Heart right ventricle (tissue), 16 donors: ENCODE results near the gene DYNC1I1. TPM values are rescaled to one million over a fixed set of nuclear protein-coding genes. Genes with fewer than 3 reads are reported as not detected.

Experiments
- ATAC-seq, 8 donors: fragments of 200-7000 bp; cut with Tn5 transposase; one replicate each; pipeline ENCODE4 v1.9.1; 2020; ENCODE audit warnings: mild to moderate bottlenecking in 8 of 8, moderate library complexity in 8 of 8, moderate number of reproducible peaks in 1 of 8
- DNase-seq, 2 donors: peaks; one replicate each; pipeline ENCODE4 v3.0.0-alpha.2; 2020
- H3K27ac ChIP-seq, 10 donors: fragments of 200-600 bp; sonication (generic) in 2 of 10; one replicate each; pipeline versions ENCODE4 v1.5.0 to v1.8.0; 2020 to 2022; ENCODE audit warnings: mild to moderate bottlenecking in 3 of 10
- H3K27me3 ChIP-seq, 7 donors: fragments of 200-600 bp; one replicate each; pipeline ENCODE4 v1.8.0; 2021 to 2022; ENCODE audit warnings: mild to moderate bottlenecking in 2 of 7
- H3K36me3 ChIP-seq, 9 donors: fragments of 200-600 bp; sonication (generic) in 1 of 9; one replicate each; pipeline versions ENCODE4 v1.5.0 to v1.8.0; 2020 to 2022; ENCODE audit warnings: mild to moderate bottlenecking in 2 of 9
- H3K4me1 ChIP-seq, 9 donors: fragments of 200-600 bp; sonication (generic) in 1 of 9; one replicate each; pipeline versions ENCODE4 v1.5.0 to v1.8.0; 2020 to 2022; ENCODE audit warnings: mild to moderate bottlenecking in 4 of 9
- H3K4me3 ChIP-seq, 10 donors: fragments of 200-600 bp; sonication (generic) in 2 of 10; one replicate each; pipeline versions ENCODE4 v1.5.0 to v1.8.0; 2020 to 2022; ENCODE audit warnings: mild to moderate bottlenecking in 7 of 10, moderate library complexity in 2 of 10
- H3K9me3 ChIP-seq, 11 donors: fragments of 200-600 bp in 10 of 11; sonication (generic) in 2 of 11; one replicate each; pipeline versions ENCODE4 v1.5.0 to v1.8.0; 2013 to 2022; ENCODE audit warnings: mild to moderate bottlenecking in 2 of 11, control low read depth in 1 of 11, moderate library complexity in 1 of 11
- CTCF ChIP-seq, 9 donors: fragments of 200-600 bp; sonication (generic) in 2 of 9; IDR thresholded peaks; one replicate each; pipeline versions ENCODE4 v1.5.0 to v1.8.0; 2021 to 2022; ENCODE audit warnings: antibody characterized with exemption in 9 of 9, mild to moderate bottlenecking in 5 of 9, moderate library complexity in 1 of 9
- WGBS, 2 donors: extraction: QIAGEN DNeasy Blood & Tissue Kit; methylation state at CpG; one replicate each; pipeline ENCODE4 v1.1.7; 2013; ENCODE audit warnings: inconsistent platforms in 1 of 2; 5-methylcytosine and 5-hydroxymethylcytosine counted together
- intact Hi-C, 10 donors: fragments of 100-400 bp; cut with DNase I; formaldehyde crosslinking; loops; one replicate each; pipeline versions ENCODE4 v1.11.1 to v1.14.2; 2022
- polyA plus RNA-seq, 2 donors: library from polyadenylated mRNA; stranded (reverse); fragments of 200-250 nt; gene quantifications; one replicate each; pipeline ENCODE4 v1.2.3, GENCODE V29; 2013
- total RNA-seq, 10 donors: library from RNA; stranded (reverse); fragmentation: NEBNext Ultra II Directional in 3 of 10; extraction: Animal tissue kit (Norgen Biotek cat#: 25700) in 3 of 10; gene quantifications; one replicate each; pipeline versions ENCODE4 v1.2.1 to v1.2.4, GENCODE V29; 2021 to 2023
- donor health status: Arrhythmogenic right ventricular cardiomyopathy.
- donor health status: ischemic (EF 13 %, LVEDD 7.1; RV severe dilation, severe dysfunction).
- donor health status: healthy with polysubstance abuse.
- donor health status: DM: no; HTN: yes; CAD: no.
- donor health status: DM: no; HTN: no; CAD: no.
- donor health status: ischemic (EF 25% LVEDD 6.9; RV normal size, moderate dysfunction).
- donor health status: ischemic (EF 25% LVEDD 5.7; RV mildly dilated, moderate dysfunction).
- donor health status: healthy.
- donor health status: DM: yes; HTN: yes; CAD: no.
- donor health status: Ischemic cardiomyopathy.
- donor health status: ischemic (EF 35%, LVEDD 5.7; RV mildly dilated, moderate dysfunction).
- donor health status: nonischemic (EF 11% LVEDD 7.7; RV severe dilation, severe dysfunction).
- donor health status: DM: yes; HTN: yes; CAD: no.
- donor health status: PGD.
- donor health status: ischemic (EF 29% LVEDD 5.4; RV normal size, mild dysfunction).
- donor health status: nonischemic (EF 23%, LVEDD 6.1; RV moderate dilation, normal function).

Gene DYNC1I1
- total and polyA plus RNA-seq, 12 donors = 6.4 to 43.4 (median 35.6) TPM

- H3K36me3 ChIP-seq = no peaks in the 10 kb centered on the region
- DNase-seq (no peak), ATAC-seq (no peak)
- no peak for TF ChIP-seq CTCF (IDR thresholded peaks at IDR 0.05)
- no peaks in the 10 kb centered on the region for H3K27me3 ChIP-seq
- no peak overlapping the region for H3K27ac ChIP-seq
- no peak overlapping the region for H3K4me3 ChIP-seq
- H3K9me3 ChIP-seq = no peaks in the 10 kb centered on the region
- intact Hi-C loops = no loop called here
- H3K4me1 ChIP-seq = no peaks in the 10 kb centered on the region
Observed at GRCh38 chr7:95749515-95749914, 22.8 kb upstream of the DYNC1I1 start.

GRCh38 chr7:95753440-95753839 lies 18.9 kb upstream of the DYNC1I1 start:
- Histone ChIP-seq H3K9me3 (peaks cover 0 to 4% (median 0%) of the 10 kb centered on the region in 11 donors), H3K27me3 (peaks cover 0 to 10% (median 0%) of the 10 kb centered on the region in 7 donors), H3K27ac (no peak overlapping the region), H3K4me1 (no peaks in the 10 kb centered on the region), H3K4me3 (no peak overlapping the region), H3K36me3 (no peaks in the 10 kb centered on the region)
- DNase-seq = no peak
- no peak for TF ChIP-seq CTCF (IDR thresholded peaks at IDR 0.05)
- intact Hi-C loops = no loop called here
- ATAC-seq = no peak

- whole genome bisulfite sequencing, 2 donors = 80 to 88% methylated on average over 6 of the region's 6 CpGs
- H3K36me3 ChIP-seq = no peaks in the 10 kb centered on the region
- DNase-seq (no peak), ATAC-seq (no peak)
- peaks cover 0 to 10% (median 0%) of the 10 kb centered on the region in 7 donors for H3K27me3 ChIP-seq
- intact Hi-C loops = no loop called here
- H3K27ac ChIP-seq = no peak overlapping the region
- TF ChIP-seq CTCF (IDR thresholded peaks at IDR 0.05) = no peak
- peaks cover 0 to 4% (median 0%) of the 10 kb centered on the region in 11 donors for H3K9me3 ChIP-seq
- no peak overlapping the region for H3K4me3 ChIP-seq
- H3K4me1 ChIP-seq = no peaks in the 10 kb centered on the region
Observed at GRCh38 chr7:95755277-95755934, 16.9 kb upstream of the DYNC1I1 start.

- H3K27me3 ChIP-seq = peaks cover 0 to 10% (median 0%) of the 10 kb centered on the region in 7 donors
- H3K4me1 ChIP-seq = no peaks in the 10 kb centered on the region
- TF ChIP-seq CTCF (IDR thresholded peaks at IDR 0.05) = no peak
- 68 to 69% methylated on average over 3 of the region's 3 CpGs for WGBS, 2 donors
- DNase-seq (no peak), ATAC-seq (no peak)
- intact Hi-C loops = no loop called here
- no peak overlapping the region for H3K4me3 ChIP-seq
- H3K36me3 ChIP-seq = no peaks in the 10 kb centered on the region
- H3K9me3 ChIP-seq = peaks cover 0 to 4% (median 0%) of the 10 kb centered on the region in 11 donors
- no peak overlapping the region for H3K27ac ChIP-seq
Observed at GRCh38 chr7:95758187-95758586, 14.2 kb upstream of the DYNC1I1 start.
